Tibial artery (tissue), 4 donors: ENCODE measurements around the gene AOAH.
"Not testable (repeated sequence)": the region's sequence is repeated elsewhere in the genome, so short reads cannot be mapped to it uniquely, and the experiment has no call there.

Experiments
- DNase-seq, 2 donors: peaks; one replicate each; pipeline ENCODE4 v3.0.0-alpha.2; 2019
- H3K27ac ChIP-seq, 2 donors: fragments of 200-600 bp; sonication (generic) in 1 of 2; 1 replicate in 1 of 2; 2 replicates in 1 of 2; pipeline ENCODE4 v1.5.1; 2018 to 2019; ENCODE audit warnings: mild to moderate bottlenecking in 1 of 2
- H3K27me3 ChIP-seq, 2 donors: fragments of 200-600 bp; sonication (generic) in 1 of 2; one replicate each; pipeline versions ENCODE4 v1.5.1 to v1.6.0; 2016 to 2019
- H3K36me3 ChIP-seq, 3 donors: fragments of 200-600 bp; sonication (generic) in 2 of 3; one replicate each; pipeline ENCODE4 v1.5.1; 2016 to 2019; ENCODE audit warnings: mild to moderate bottlenecking in 2 of 3
- H3K4me1 ChIP-seq, 4 donors: fragments of 200-600 bp; sonication (generic) in 2 of 4; 1 replicate in 3 of 4; 2 replicates in 1 of 4; pipeline ENCODE4 v1.5.1; 2016 to 2019
- H3K4me3 ChIP-seq, 2 donors: fragments of 200-600 bp; sonication (generic) in 1 of 2; 1 replicate in 1 of 2; 2 replicates in 1 of 2; pipeline ENCODE4 v1.5.1; 2018 to 2019; ENCODE audit warnings: mild to moderate bottlenecking in 2 of 2
- H3K9me3 ChIP-seq, 3 donors: fragments of 200-600 bp; sonication (generic) in 1 of 3; one replicate each; pipeline ENCODE4 v1.5.1; 2016 to 2019
- intact Hi-C: fragments of 100-400 bp; cut with DNase I; formaldehyde crosslinking; loops from one replicate; pipeline ENCODE4 v1.15.0; 2023; ENCODE audit warnings: low total_unique reads
- TF ChIP-seq, protein P1 (sequence below), 2 experiments: fragments of 200-600 bp in 1 of 2; fragments of 450-650 bp in 1 of 2; IDR thresholded peaks; one replicate each; pipeline ENCODE4 v1.5.1; 2017 to 2019; ENCODE audit warnings: antibody characterized with exemption in 2 of 2, mild to moderate bottlenecking in 1 of 2, moderate library complexity in 1 of 2

Gene AOAH

DNA sequence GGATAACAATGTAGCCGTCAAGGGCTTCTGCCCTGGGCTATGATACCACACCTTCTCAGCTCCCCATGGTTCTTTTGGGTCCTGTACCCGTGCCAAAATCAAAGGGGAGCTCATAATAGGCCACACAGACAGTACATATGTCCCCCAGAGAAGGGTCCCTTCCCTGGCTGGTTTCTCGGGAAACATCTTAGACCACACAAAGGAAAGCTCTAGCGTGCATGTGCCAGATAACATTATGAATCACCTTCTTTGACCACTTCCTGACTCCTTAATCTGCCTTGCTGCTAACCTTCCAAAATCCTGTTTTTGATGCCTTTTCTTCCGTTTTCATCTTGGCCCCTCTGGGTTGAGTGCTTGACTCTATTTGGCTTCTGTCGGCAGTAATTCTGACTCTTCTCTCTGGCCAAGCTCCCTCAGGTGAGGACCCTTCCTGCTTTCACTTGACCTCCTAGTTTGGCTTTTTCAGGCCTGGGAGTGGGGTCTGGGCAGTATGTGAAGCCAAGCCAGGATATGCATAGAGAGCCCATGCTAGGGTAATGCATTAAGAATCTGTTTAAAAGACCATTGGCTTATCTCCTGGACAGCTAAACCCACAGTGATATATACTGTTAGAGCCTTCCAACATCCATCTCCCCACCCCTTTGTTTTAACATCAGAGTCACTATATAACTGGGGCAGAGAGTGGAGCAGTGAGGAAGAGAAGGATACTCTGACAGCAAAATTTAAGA is 249.8 kb downstream of the AOAH start:
- Histone ChIP-seq H3K4me1 (peaks cover 0 to 7% (median under 1%) of the 10 kb centered on the region in 4 donors), H3K27me3 (no peaks in the 10 kb centered on the region), H3K4me3 (no peak overlapping the region), H3K9me3 (no peaks in the 10 kb centered on the region), H3K27ac (no peak overlapping the region), H3K36me3 (no peaks in the 10 kb centered on the region)
- intact Hi-C loops, result no loop called here
- TF ChIP-seq, protein P1, sequence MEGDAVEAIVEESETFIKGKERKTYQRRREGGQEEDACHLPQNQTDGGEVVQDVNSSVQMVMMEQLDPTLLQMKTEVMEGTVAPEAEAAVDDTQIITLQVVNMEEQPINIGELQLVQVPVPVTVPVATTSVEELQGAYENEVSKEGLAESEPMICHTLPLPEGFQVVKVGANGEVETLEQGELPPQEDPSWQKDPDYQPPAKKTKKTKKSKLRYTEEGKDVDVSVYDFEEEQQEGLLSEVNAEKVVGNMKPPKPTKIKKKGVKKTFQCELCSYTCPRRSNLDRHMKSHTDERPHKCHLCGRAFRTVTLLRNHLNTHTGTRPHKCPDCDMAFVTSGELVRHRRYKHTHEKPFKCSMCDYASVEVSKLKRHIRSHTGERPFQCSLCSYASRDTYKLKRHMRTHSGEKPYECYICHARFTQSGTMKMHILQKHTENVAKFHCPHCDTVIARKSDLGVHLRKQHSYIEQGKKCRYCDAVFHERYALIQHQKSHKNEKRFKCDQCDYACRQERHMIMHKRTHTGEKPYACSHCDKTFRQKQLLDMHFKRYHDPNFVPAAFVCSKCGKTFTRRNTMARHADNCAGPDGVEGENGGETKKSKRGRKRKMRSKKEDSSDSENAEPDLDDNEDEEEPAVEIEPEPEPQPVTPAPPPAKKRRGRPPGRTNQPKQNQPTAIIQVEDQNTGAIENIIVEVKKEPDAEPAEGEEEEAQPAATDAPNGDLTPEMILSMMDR (IDR thresholded peaks at IDR 0.05), result no peak
- no peak for DNase-seq

DNA sequence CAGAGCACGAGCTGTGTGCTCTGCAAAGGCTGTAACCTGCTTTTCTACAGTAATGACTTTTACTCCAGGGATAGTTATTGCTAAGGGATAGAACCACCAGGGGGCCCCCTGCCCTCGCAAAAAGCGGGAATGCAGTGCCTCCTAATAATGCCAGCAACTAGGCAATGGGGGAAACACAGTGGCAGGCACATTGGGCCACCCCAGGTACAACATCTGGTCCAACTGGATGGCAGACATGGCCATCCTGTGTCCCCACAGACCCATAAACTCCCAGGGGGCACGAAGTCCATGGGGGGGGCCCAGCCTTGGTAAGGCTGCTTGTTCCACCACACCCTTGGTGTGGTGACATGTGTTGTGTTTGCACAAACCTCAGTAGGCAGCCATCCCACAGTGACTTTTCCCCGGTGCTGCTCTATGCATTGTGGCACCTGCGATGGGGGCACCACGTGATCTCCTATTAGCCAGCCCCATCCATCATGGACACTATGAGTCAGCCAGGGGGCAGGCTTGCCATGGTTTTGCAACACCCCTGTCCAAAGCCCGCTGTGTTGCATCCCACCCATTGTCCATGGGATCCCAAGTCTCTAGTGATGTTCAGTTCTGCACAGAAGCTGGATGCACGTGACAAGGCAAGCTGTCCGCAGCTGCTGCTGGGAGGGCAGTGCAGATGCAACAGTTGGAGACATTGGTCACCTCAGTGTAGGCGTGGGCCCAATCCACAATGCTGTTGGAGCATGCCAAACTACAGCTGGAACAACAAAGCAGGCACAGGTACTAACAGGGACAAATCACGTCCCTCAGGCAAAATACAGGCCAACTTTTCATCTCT is 250.6 kb downstream of the AOAH start:
- no peaks in the 10 kb centered on the region for H3K27me3 ChIP-seq
- H3K4me3 ChIP-seq, result no peak overlapping the region
- H3K4me1 ChIP-seq, result peaks cover 0 to 15% (median 3%) of the 10 kb centered on the region in 4 donors
- no peaks in the 10 kb centered on the region for H3K36me3 ChIP-seq
- no peaks in the 10 kb centered on the region for H3K9me3 ChIP-seq
- DNase-seq, result no peak
- no peak overlapping the region for H3K27ac ChIP-seq
- TF ChIP-seq, protein P1 (IDR thresholded peaks at IDR 0.05), result no peak
- intact Hi-C loops, result no loop called here

DNA sequence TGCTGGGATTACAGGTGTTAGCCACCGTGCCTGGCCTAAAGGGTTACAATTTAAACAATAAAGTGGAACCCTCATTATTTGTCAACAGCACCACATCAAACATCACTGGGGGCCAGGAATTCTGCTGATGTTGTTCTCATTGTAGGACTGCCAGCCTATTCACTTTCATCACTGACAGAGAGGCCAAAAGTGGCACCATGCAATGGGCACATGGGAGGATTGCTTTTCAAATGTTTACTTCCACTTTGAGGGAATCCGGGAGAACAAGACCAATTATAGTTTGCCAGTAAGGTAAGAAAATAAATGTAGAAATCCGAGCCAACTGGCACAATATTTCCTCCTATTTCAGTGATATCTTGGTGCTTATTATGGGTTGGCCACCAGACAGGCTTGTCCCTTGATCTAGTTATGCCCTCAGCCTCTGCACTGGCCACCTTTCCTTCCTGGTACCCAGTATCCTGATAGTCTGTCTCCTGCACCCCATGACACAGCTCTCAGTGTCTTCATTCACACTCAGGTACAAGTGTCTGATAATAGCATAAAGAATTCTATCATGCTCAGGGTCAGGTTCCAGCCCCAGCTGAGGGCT is 252.1 kb downstream of the AOAH start:
- no peaks in the 10 kb centered on the region for H3K9me3 ChIP-seq
- no peaks in the 10 kb centered on the region for H3K27me3 ChIP-seq
- no peak for DNase-seq
- H3K36me3 ChIP-seq, result no peaks in the 10 kb centered on the region
- TF ChIP-seq, protein P1 (IDR thresholded peaks at IDR 0.05), result no peak
- intact Hi-C loops, result no loop called here
- H3K27ac ChIP-seq, result no peak overlapping the region
- peaks cover 0 to 19% (median 4%) of the 10 kb centered on the region in 4 donors for H3K4me1 ChIP-seq
- no peak overlapping the region for H3K4me3 ChIP-seq

DNA sequence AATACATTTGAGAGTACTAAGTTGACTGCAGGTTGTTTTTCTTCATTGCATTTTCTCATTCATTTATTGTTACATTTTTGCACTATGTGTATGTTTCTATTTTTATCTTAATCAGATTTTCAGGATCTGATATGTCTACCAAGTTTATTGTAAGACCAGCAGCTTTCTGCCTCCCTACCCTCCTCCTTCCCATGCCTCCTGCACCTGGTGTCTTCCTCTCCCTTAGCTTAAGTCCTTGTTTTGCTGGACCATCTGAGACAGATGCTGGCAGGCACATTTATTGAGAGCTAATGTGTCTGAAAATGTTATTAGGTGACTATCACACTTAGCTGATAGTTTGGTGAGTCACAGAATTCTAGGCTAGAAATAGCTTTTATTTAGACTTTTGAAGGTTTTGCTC is 255.1 kb downstream of the AOAH start:
- TF ChIP-seq, protein P1 (IDR thresholded peaks at IDR 0.05), result no peak
- Histone ChIP-seq H3K36me3 (no peaks in the 10 kb centered on the region), H3K4me3 (no peak overlapping the region), H3K9me3 (no peaks in the 10 kb centered on the region), H3K4me1 (peaks cover 0 to 19% (median 4%) of the 10 kb centered on the region in 4 donors), H3K27me3 (no peaks in the 10 kb centered on the region), H3K27ac (no peak overlapping the region)
- DNase-seq, result no peak
- intact Hi-C loops, result no loop called here

DNA sequence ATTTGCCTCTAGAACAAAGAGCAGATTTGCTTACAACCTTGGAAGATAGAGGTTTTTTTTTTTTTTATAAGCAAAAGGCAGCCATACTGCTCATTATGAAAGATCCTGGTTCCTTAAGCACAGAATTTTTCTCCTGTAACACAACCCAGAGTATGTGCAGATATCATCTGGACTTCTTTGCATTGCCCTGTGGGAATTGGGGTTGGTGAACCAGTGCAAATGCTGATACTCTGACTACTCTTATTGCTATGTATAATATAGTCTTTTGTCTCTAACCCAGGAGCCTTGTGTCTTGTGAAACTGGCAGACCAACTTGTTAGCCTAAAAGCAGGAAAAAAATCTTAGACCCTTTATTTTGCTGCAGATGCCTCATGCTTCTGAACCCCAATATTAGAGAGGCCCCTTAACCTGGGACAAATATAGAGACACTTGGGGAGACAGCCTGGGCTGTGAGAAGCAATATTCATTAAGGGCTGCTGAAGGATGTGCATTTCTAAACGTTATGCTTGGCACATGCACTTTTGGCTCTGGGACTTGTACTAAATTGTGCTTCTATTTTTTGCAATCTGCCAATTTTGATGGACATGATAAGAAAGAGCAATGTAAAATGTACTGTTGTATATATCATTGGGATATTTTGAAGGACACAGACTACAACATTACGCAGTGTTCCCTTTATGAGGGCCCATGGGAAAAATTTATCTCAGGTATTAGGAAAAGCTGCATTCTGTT is 255.8 kb downstream of the AOAH start:
- Histone ChIP-seq H3K27me3 (no peaks in the 10 kb centered on the region), H3K27ac (no peak overlapping the region), H3K4me3 (no peak overlapping the region), H3K36me3 (no peaks in the 10 kb centered on the region), H3K4me1 (peaks cover 0 to 19% (median 4%) of the 10 kb centered on the region in 4 donors), H3K9me3 (no peaks in the 10 kb centered on the region)
- DNase-seq, result no peak
- TF ChIP-seq, protein P1 (IDR thresholded peaks at IDR 0.05), result no peak
- intact Hi-C loops, result no loop called here

DNA sequence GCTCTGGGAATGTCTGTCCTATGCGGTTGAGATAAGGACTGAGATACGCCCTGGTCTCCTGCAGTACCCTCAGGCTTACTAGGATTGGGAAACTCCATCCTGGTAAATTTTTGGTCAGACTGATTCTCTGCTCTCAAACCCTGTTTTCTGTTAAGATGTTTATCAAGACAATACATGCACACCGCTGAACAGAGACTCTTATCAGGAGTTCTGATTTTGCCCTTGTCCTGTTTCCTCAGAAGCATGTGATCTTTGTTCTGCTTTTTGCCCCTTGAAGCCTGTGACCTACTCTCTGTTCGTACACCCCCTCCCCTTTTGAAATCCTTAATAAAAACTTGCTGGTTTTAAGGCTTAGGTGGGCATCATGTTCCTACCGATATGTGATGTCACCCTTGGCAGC is 258.3 kb downstream of the AOAH start:
- H3K4me1 ChIP-seq, result peaks cover 0 to 19% (median 4%) of the 10 kb centered on the region in 4 donors
- DNase-seq, intact Hi-C loops, H3K27me3 ChIP-seq, H3K4me3 ChIP-seq, H3K9me3 ChIP-seq, H3K27ac ChIP-seq, H3K36me3 ChIP-seq: not testable (repeated sequence)
